IMR-90 (cell line): Measurements from ENCODE around the gene MTCL1.

Experiments
- BHLHE40 ChIP-seq: fragments of 150-350 bp; IDR thresholded peaks from 2 replicates; pipeline ENCODE4 v1.6.1; 2016; ENCODE audit warnings: mild to moderate bottlenecking, low read depth, low read length
- CEBPB ChIP-seq: IDR thresholded peaks from 2 replicates; pipeline ENCODE4 v1.6.1; 2012; ENCODE audit warnings: low read depth, low read length, improper control_type of control experiment
- ELK1 ChIP-seq: fragments of 150-350 bp; IDR thresholded peaks from 2 replicates; pipeline ENCODE4 v1.6.1; 2016; ENCODE audit warnings: low read depth, mild to moderate bottlenecking, low read length, moderate library complexity, borderline replicate concordance
- FOS ChIP-seq: fragments of 150-350 bp; IDR thresholded peaks from 2 replicates; pipeline ENCODE4 v1.6.1; 2016; ENCODE audit warnings: low read depth, low read length
- MAFK ChIP-seq: IDR thresholded peaks from 2 replicates; pipeline ENCODE4 v1.6.1; 2012; ENCODE audit warnings: low read depth, low read length, improper control_type of control experiment
- MAZ ChIP-seq: IDR thresholded peaks from 2 replicates; pipeline ENCODE4 v1.6.1; 2012; ENCODE audit warnings: low read depth, mild to moderate bottlenecking, low read length, improper control_type of control experiment, moderate library complexity, borderline replicate concordance
- MXI1 ChIP-seq: IDR thresholded peaks from 2 replicates; pipeline ENCODE4 v1.6.1; 2012; ENCODE audit warnings: low read depth, mild to moderate bottlenecking, low read length, moderate library complexity, borderline replicate concordance
- POLR2A ChIP-seq: IDR thresholded peaks from 2 replicates; pipeline ENCODE4 v1.6.1; 2012; ENCODE audit warnings: mild to moderate bottlenecking, low read depth, low read length
- RAD21 ChIP-seq: IDR thresholded peaks from 2 replicates; pipeline ENCODE4 v1.6.1; 2012; ENCODE audit warnings: low read length, improper control_type of control experiment
- RCOR1 ChIP-seq: IDR thresholded peaks from 2 replicates; pipeline ENCODE4 v1.6.1; 2012; ENCODE audit warnings: mild to moderate bottlenecking, low read length, improper control_type of control experiment; ENCODE audit not compliant: insufficient replicate concordance
- RFX5 ChIP-seq: IDR thresholded peaks from 2 replicates; pipeline ENCODE4 v1.8.0; 2012; ENCODE audit warnings: low read depth, mild to moderate bottlenecking, low read length, moderate library complexity
- SMC3 ChIP-seq: fragments of 150-350 bp; IDR thresholded peaks from 2 replicates; pipeline ENCODE4 v1.6.1; 2016; ENCODE audit warnings: low read depth, mild to moderate bottlenecking, antibody characterized with exemption, low read length, moderate library complexity
- USF2 ChIP-seq: fragments of 150-350 bp; IDR thresholded peaks from 2 replicates; pipeline ENCODE4 v1.6.1; 2017; ENCODE audit warnings: mild to moderate bottlenecking, antibody characterized with exemption, low read length, low read depth
- TF ChIP-seq, protein P1 (sequence below): conservative IDR thresholded peaks from 2 replicates; pipeline ENCODE4 v1.5.1; 2012; ENCODE audit warnings: mild to moderate bottlenecking, low read depth, low read length, improper control_type of control experiment

GRCh38 chr18:8841781-8842485 is 136.6 kb downstream of the MTCL1 start:
- TF ChIP-seq, protein P1, sequence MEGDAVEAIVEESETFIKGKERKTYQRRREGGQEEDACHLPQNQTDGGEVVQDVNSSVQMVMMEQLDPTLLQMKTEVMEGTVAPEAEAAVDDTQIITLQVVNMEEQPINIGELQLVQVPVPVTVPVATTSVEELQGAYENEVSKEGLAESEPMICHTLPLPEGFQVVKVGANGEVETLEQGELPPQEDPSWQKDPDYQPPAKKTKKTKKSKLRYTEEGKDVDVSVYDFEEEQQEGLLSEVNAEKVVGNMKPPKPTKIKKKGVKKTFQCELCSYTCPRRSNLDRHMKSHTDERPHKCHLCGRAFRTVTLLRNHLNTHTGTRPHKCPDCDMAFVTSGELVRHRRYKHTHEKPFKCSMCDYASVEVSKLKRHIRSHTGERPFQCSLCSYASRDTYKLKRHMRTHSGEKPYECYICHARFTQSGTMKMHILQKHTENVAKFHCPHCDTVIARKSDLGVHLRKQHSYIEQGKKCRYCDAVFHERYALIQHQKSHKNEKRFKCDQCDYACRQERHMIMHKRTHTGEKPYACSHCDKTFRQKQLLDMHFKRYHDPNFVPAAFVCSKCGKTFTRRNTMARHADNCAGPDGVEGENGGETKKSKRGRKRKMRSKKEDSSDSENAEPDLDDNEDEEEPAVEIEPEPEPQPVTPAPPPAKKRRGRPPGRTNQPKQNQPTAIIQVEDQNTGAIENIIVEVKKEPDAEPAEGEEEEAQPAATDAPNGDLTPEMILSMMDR, result no peak
- no peak for TF ChIP-seq POLR2A
- TF ChIP-seq BHLHE40, result no peak
- TF ChIP-seq FOS, result no peak
- no peak for TF ChIP-seq RAD21
- TF ChIP-seq RFX5, result no peak
- TF ChIP-seq MAFK, result no peak
- no peak for TF ChIP-seq RCOR1
- TF ChIP-seq SMC3, result no peak
- no peak for TF ChIP-seq USF2
- no peak for TF ChIP-seq MXI1
- TF ChIP-seq ELK1, result no peak
- no peak for TF ChIP-seq CEBPB
- no peak for TF ChIP-seq MAZ
